ENCODE data around the gene ACACB.

The ACACB gene

GRCh38 chr12:109115758-109116610 lies at the start of gene ACACB:
Gene ACACB (plus strand): TSS chr12:109116587. CDS start chr12:109139406, 22,819 bp downstream.
- no peak for FAIRE-seq
- TF ChIP-seq CTCF (IDR thresholded peaks at IDR 0.05; ENCODE audit: insufficient read depth, missing control alignments): no peak
- no peak for DNase-seq (ENCODE audit: insufficient read length, low spot score)

GRCh38 chr12:109069307-109070271 lies 46.8 kb upstream of the ACACB start:
- DNase-seq (ENCODE audit: insufficient read length, low spot score) (no peak), FAIRE-seq (no peak)

GRCh38 chr12:109074866-109075265 lies 41.5 kb upstream of the ACACB start:
- TF ChIP-seq CTCF (IDR thresholded peaks at IDR 0.05; ENCODE audit: insufficient read depth, missing control alignments): no peak
- DNase-seq (ENCODE audit: insufficient read length, low spot score) (no peak), FAIRE-seq (no peak)

More at GRCh38 chr12:109069307-109070271, 46.8 kb upstream of the ACACB start:
- TF ChIP-seq CTCF (IDR thresholded peaks at IDR 0.05; ENCODE audit: insufficient read depth, missing control alignments): no peak

- DNase-seq (ENCODE audit: insufficient read length, low spot score): no peak
- no peak for FAIRE-seq
- no peak for TF ChIP-seq CTCF (IDR thresholded peaks at IDR 0.05; ENCODE audit: insufficient read depth, missing control alignments)
These were observed 33.6 kb upstream of the ACACB start for GRCh38 chr12:109082751-109083150.

GRCh38 chr12:109084425-109084824 lies 32.0 kb upstream of the ACACB start:
- DNase-seq (ENCODE audit: insufficient read length, low spot score) (no peak), FAIRE-seq (no peak)
- TF ChIP-seq CTCF (IDR thresholded peaks at IDR 0.05; ENCODE audit: insufficient read depth, missing control alignments): no peak

GRCh38 chr12:109085590-109085989 lies 30.8 kb upstream of the ACACB start:
- TF ChIP-seq CTCF (IDR thresholded peaks at IDR 0.05; ENCODE audit: insufficient read depth, missing control alignments): no peak
- FAIRE-seq (no peak), DNase-seq (ENCODE audit: insufficient read length, low spot score) (no peak)
